ENCODE results near the gene RAE1.

RAE1 gene

GRCh38 chr20:57361517-57361916 is 10.5 kb downstream of the RAE1 start:
- no peak for DNase-seq

GRCh38 chr20:57364451-57364850 is 13.4 kb downstream of the RAE1 start:
- Histone ChIP-seq H3K9me3 (no peaks in the 10 kb centered on the region), H3K4me3 (ENCODE audit: low read depth, low read length) (no peak overlapping the region), H3K36me3 (peaks cover 42% of the 10 kb centered on the region), H3K27me3 (no peaks in the 10 kb centered on the region), H3K4me1 (no peaks in the 10 kb centered on the region)
- DNase-seq = no peak
- TF ChIP-seq CTCF (IDR thresholded peaks at IDR 0.05; ENCODE audit: low read depth, low read length) = no peak

More at GRCh38 chr20:57361517-57361916, 10.5 kb downstream of the RAE1 start:
- Histone ChIP-seq H3K4me3 (ENCODE audit: low read depth, low read length) (no peak overlapping the region), H3K36me3 (peaks cover 20% of the 10 kb centered on the region), H3K27me3 (no peaks in the 10 kb centered on the region), H3K4me1 (no peaks in the 10 kb centered on the region), H3K9me3 (no peaks in the 10 kb centered on the region)
- TF ChIP-seq CTCF (IDR thresholded peaks at IDR 0.05; ENCODE audit: low read depth, low read length) = no peak

- no peak for DNase-seq
- Histone ChIP-seq H3K9me3 (no peaks in the 10 kb centered on the region), H3K27me3 (no peaks in the 10 kb centered on the region), H3K36me3 (peaks cover 89% of the 10 kb centered on the region), H3K4me1 (no peaks in the 10 kb centered on the region), H3K4me3 (ENCODE audit: low read depth, low read length) (no peak overlapping the region)
- TF ChIP-seq CTCF (IDR thresholded peaks at IDR 0.05; ENCODE audit: low read depth, low read length) = no peak
Observed at GRCh38 chr20:57369596-57369995, 18.5 kb downstream of the RAE1 start.

- Histone ChIP-seq H3K27me3 (no peaks in the 10 kb centered on the region), H3K36me3 (peaks cover 92% of the 10 kb centered on the region), H3K4me3 (ENCODE audit: low read depth, low read length) (no peak overlapping the region), H3K4me1 (no peaks in the 10 kb centered on the region), H3K9me3 (no peaks in the 10 kb centered on the region)
- TF ChIP-seq CTCF (IDR thresholded peaks at IDR 0.05; ENCODE audit: low read depth, low read length) = no peak
- DNase-seq = no peak
Observed at GRCh38 chr20:57370316-57370715, 19.3 kb downstream of the RAE1 start.

DNA sequence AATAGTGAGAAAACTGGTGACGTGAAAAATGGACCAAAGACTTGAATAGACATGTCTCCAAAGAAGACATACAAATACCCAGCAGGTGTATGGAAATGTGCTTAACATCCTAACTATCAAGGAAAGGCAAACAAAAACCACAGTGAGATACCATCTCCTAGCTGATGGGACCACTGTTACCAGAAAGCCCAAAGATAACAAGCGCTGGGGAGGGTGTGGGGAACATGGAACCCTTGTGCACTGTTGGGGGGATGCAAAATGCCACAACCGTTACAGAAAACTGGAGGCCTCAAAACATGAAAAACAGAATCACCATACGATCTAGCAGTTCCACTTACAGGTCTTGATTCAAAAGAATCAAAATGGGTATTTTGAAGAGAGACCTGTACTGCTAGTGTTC is 20.3 kb downstream of the RAE1 start:
- Histone ChIP-seq H3K36me3 (peaks cover 93% of the 10 kb centered on the region), H3K27me3 (no peaks in the 10 kb centered on the region), H3K4me1 (no peaks in the 10 kb centered on the region), H3K9me3 (no peaks in the 10 kb centered on the region), H3K4me3 (ENCODE audit: low read depth, low read length) (no peak overlapping the region)
- no peak for TF ChIP-seq CTCF (IDR thresholded peaks at IDR 0.05; ENCODE audit: low read depth, low read length)
- DNase-seq = no peak

GRCh38 chr20:57372157-57372556 is 21.1 kb downstream of the RAE1 start:
- peaks cover 95% of the 10 kb centered on the region for H3K36me3 ChIP-seq
- DNase-seq = no peak
- no peak overlapping the region for H3K4me3 ChIP-seq (ENCODE audit: low read depth, low read length)
- no peak for TF ChIP-seq CTCF (IDR thresholded peaks at IDR 0.05; ENCODE audit: low read depth, low read length)
- no peaks in the 10 kb centered on the region for H3K4me1 ChIP-seq
- no peaks in the 10 kb centered on the region for H3K27me3 ChIP-seq
- no peaks in the 10 kb centered on the region for H3K9me3 ChIP-seq

All from BE2C (cell line).